OCI-LY3 (cell line): Measurements from ENCODE around the gene LTC4S.

Experiments
- EZH2phosphoT487 ChIP-seq: fragments of 200-600 bp; shearing (Covaris generic); IDR thresholded peaks from 2 replicates; pipeline ENCODE4 v1.6.1; 2018; ENCODE audit warnings: antibody characterized with exemption, mixed run types, low read depth
- TF ChIP-seq, protein P1 (sequence below): fragments of 200-600, 300-600 bp; sonication (generic); IDR thresholded peaks from 2 replicates; pipeline ENCODE4 v1.5.1; 2014; ENCODE audit warnings: antibody characterized with exemption, low read length, low read depth

DNA sequence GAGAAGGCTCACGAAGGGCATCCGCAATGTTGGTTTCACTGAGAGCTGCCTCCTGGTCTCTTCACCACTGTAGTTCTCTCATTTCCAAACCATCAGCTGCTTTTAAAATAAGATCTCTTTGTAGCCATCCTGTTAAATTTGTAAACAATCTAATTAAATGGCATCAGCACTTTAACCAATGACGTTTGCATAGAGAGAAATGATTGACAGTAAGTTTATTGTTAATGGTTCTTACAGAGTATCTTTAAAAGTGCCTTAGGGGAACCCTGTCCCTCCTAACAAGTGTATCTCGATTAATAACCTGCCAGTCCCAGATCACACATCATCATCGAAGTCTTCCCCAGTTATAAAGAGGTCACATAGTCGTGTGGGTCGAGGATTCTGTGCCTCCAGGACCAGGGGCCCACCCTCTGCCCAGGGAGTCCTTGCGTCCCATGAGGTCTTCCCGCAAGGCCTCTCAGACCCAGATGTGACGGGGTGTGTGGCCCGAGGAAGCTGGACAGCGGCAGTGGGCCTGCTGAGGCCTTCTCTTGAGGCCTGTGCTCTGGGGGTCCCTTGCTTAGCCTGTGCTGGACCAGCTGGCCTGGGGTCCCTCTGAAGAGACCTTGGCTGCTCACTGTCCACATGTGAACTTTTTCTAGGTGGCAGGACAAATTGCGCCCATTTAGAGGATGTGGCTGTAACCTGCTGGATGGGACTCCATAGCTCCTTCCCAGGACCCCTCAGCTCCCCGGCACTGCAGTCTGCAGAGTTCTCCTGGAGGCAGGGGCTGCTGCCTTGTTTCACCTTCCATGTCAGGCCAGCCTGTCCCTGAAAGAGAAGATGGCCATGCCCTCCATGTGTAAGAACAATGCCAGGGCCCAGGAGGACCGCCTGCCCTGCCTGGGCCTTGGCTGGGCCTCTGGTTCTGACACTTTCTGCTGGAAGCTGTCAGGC, 43.6 kb downstream of the LTC4S start:
- TF ChIP-seq, protein P1, sequence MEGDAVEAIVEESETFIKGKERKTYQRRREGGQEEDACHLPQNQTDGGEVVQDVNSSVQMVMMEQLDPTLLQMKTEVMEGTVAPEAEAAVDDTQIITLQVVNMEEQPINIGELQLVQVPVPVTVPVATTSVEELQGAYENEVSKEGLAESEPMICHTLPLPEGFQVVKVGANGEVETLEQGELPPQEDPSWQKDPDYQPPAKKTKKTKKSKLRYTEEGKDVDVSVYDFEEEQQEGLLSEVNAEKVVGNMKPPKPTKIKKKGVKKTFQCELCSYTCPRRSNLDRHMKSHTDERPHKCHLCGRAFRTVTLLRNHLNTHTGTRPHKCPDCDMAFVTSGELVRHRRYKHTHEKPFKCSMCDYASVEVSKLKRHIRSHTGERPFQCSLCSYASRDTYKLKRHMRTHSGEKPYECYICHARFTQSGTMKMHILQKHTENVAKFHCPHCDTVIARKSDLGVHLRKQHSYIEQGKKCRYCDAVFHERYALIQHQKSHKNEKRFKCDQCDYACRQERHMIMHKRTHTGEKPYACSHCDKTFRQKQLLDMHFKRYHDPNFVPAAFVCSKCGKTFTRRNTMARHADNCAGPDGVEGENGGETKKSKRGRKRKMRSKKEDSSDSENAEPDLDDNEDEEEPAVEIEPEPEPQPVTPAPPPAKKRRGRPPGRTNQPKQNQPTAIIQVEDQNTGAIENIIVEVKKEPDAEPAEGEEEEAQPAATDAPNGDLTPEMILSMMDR, result no peak
- no peak for TF ChIP-seq EZH2phosphoT487
